ENCODE data around the gene LRRC42.

DNA sequence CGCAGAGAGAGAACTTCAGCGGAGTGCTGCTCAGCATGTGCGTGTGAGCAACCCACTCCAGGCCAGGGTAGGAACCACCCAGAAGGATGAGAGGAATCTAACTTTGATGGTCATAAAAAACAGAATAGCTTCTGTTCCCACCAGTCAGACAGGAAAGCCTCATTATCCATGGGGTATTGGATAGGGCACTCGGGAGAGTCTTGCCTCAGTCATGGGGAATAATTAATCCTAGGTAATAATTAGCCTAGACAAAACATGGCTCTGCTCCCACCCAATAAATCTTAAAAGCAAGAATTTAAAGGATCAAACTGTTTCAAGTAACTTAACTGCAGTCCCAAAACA, 36.6 kb downstream of the LRRC42 start:
- TF ChIP-seq POLR2A (IDR thresholded peaks at IDR 0.05) = no peak
- TF ChIP-seq, protein P1, sequence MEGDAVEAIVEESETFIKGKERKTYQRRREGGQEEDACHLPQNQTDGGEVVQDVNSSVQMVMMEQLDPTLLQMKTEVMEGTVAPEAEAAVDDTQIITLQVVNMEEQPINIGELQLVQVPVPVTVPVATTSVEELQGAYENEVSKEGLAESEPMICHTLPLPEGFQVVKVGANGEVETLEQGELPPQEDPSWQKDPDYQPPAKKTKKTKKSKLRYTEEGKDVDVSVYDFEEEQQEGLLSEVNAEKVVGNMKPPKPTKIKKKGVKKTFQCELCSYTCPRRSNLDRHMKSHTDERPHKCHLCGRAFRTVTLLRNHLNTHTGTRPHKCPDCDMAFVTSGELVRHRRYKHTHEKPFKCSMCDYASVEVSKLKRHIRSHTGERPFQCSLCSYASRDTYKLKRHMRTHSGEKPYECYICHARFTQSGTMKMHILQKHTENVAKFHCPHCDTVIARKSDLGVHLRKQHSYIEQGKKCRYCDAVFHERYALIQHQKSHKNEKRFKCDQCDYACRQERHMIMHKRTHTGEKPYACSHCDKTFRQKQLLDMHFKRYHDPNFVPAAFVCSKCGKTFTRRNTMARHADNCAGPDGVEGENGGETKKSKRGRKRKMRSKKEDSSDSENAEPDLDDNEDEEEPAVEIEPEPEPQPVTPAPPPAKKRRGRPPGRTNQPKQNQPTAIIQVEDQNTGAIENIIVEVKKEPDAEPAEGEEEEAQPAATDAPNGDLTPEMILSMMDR (IDR thresholded peaks at IDR 0.05) = no peak
